Pancreas (tissue), 10 donors: ENCODE measurements around the gene FAM131A. TPM values are rescaled to one million over a fixed set of nuclear protein-coding genes. Genes with fewer than 3 reads are reported as not detected.

Experiments
- ATAC-seq, 4 donors: fragments of 200-7000 bp; cut with Tn5 transposase; one replicate each; pipeline versions ENCODE4 v1.8.0 to v1.9.1; 2020; ENCODE audit warnings: mild to moderate bottlenecking in 4 of 4, moderate library complexity in 4 of 4
- DNase-seq, 6 donors: peaks; one replicate each; pipeline ENCODE4 v3.0.0-alpha.2; 2020
- FAIRE-seq: peaks from 2 replicates; lab custom pipeline; 2012; peaks lifted over from hg19 to GRCh38; lab: Jason Lieb, UNC
- H3K27ac ChIP-seq, 4 donors: fragments of 200-600 bp; sonication (generic); 1 replicate in 3 of 4; 2 replicates in 1 of 4; pipeline versions ENCODE4 v1.5.0 to v1.8.0; 2020
- H3K27me3 ChIP-seq, 4 donors: fragments of 200-600 bp; one replicate each; pipeline ENCODE4 v1.8.0; 2021
- H3K36me3 ChIP-seq, 3 donors: fragments of 200-600 bp; sonication (generic) in 1 of 3; one replicate each; pipeline versions ENCODE4 v1.5.0 to v1.8.0; 2020 to 2021
- H3K4me1 ChIP-seq, 3 donors: fragments of 200-600 bp; one replicate each; pipeline ENCODE4 v1.8.0; 2021
- H3K4me3 ChIP-seq, 4 donors: fragments of 200-600 bp; sonication (generic) in 2 of 4; one replicate each; pipeline versions ENCODE4 v1.5.0 to v1.8.0; 2020 to 2021
- H3K9me3 ChIP-seq, 4 donors: fragments of 200-600 bp; one replicate each; pipeline ENCODE4 v1.8.0; 2021
- CTCF ChIP-seq, 4 donors: fragments of 200-600 bp; sonication (generic) in 3 of 4; IDR thresholded peaks; one replicate each; pipeline versions ENCODE4 v1.5.0 to v1.8.0; 2021; ENCODE audit warnings: antibody characterized with exemption in 4 of 4
- WGBS, 2 donors: extraction: QIAGEN DNeasy Blood & Tissue Kit; methylation state at CpG; one replicate each; pipeline ENCODE4 v1.1.7; 2013; 5-methylcytosine and 5-hydroxymethylcytosine counted together
- intact Hi-C, 3 donors: fragments of 100-400 bp; cut with DNase I; formaldehyde crosslinking; loops; one replicate each; pipeline versions ENCODE4 v1.11.1 to v1.14.2; 2022
- polyA plus RNA-seq, 2 donors: library from polyadenylated mRNA; stranded (reverse); fragments of 200-250 nt; gene quantifications; one replicate each; pipeline ENCODE4 v1.2.3, GENCODE V29; 2013
- total RNA-seq, 6 donors: library from RNA; stranded (reverse); fragmentation: NEBNext Ultra II Directional in 4 of 6; extraction: Animal tissue kit (Norgen Biotek cat#: 25700) in 4 of 6; gene quantifications; one replicate each; pipeline versions ENCODE4 v1.2.1 to v1.2.4, GENCODE V29; 2021 to 2023
- donor health status: healthy with polysubstance abuse.
- donor health status: DM: no; HTN: no; CAD: no; lungs with moderate emphysema.
- donor health status: DM: no; HTN: no; CAD: no.
- donor health status: control.
- donor health status: control.
- donor health status: Bipolar disorder and iron deficiency.
- donor health status: DM: yes; HTN: yes; CAD: no.
- donor health status: DM: no; HTN: no; CAD: no.
- donor health status: DM: no; HTN: no; CAD: no.
- donor health status: DM: yes; HTN: yes; CAD: no.

The FAM131A gene, protein sequence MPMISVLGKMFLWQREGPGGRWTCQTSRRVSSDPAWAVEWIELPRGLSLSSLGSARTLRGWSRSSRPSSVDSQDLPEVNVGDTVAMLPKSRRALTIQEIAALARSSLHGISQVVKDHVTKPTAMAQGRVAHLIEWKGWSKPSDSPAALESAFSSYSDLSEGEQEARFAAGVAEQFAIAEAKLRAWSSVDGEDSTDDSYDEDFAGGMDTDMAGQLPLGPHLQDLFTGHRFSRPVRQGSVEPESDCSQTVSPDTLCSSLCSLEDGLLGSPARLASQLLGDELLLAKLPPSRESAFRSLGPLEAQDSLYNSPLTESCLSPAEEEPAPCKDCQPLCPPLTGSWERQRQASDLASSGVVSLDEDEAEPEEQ
- total RNA-seq (1 to 10 TPM; 4.0 to 7.9 (median 6.4) TPM), polyA plus RNA-seq (10 to 100 TPM; 12.7 to 22.5 TPM)

DNA sequence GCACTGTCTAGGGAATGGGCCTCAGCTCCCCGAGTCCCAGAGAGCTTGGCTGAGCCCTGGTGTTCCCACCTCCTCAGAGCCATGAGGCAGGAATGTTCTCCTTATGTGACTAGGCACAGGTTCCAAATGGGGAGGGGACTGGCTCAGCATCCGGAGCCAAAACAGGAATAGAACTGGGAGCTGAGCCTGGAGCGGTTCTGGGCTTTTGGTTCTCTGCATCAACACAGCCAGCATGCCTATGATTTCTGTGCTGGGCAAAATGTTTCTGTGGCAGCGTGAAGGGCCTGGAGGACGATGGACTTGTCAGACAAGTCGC lies at the start of gene FAM131A:
TSS of gene FAM131A (plus strand) at position 202 of the 316 bp plus-strand sequence. CDS start at position 233, 31 bp downstream.
- DNase-seq (peak in 1 of 6 donors; percentile 31), ATAC-seq (no peak), FAIRE-seq (no peak)
- Histone ChIP-seq H3K27me3 (no peaks in the 10 kb centered on the region), H3K4me3 (peak within 1 kb of the TSS; percentile 51 to 80 (median 60)), H3K4me1 (peaks cover 0 to 11% (median 0%) of the 10 kb centered on the region in 3 donors), H3K27ac (peak within 1 kb of the TSS; percentile 89 to 93 (median 92)), H3K36me3 (peaks cover 0 to 19% (median 12%) of the 10 kb centered on the region in 3 donors), H3K9me3 (no peaks in the 10 kb centered on the region)
- intact Hi-C loops, result no loop called here
- WGBS, 2 donors, result 64 to 73% methylated on average over 6 of the region's 6 CpGs
- no peak for TF ChIP-seq CTCF (IDR thresholded peaks at IDR 0.05)

DNA sequence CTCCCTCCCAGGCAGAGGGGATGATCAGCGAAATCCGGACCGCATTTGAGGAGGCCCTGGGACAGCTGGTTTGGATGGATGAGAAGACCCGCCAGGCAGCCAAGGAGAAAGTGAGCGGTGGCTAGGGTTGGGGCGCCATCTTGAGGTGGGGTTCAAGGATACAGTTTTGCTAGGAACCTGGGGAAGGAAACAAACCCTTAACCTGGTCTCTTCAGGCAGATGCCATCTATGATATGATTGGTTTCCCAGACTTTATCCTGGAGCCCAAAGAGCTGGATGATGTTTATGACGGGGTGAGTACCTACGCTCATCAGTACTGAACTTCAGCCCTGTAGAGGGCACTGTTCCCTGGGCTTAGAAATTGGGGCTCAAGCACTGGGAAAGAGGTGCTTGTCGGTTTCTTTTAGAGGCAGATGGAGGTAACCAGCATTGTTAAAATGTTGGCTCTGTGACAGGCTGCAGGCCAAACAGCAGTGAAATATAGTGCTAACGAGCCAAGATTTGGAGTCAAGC lies 47.9 kb upstream of the FAM131A start:
- H3K4me3 ChIP-seq, result no peak overlapping the region
- DNase-seq (peak in 4 of 6 donors; percentile 59 to 77 (median 70)), ATAC-seq (peak; percentile 32 to 85 (median 72)), FAIRE-seq (no peak)
- no peaks in the 10 kb centered on the region for H3K27me3 ChIP-seq
- intact Hi-C loops, result no loop called here
- peaks cover 0 to 4% (median 0%) of the 10 kb centered on the region in 3 donors for H3K4me1 ChIP-seq
- H3K27ac ChIP-seq, result no peak overlapping the region
- H3K36me3 ChIP-seq, result no peaks in the 10 kb centered on the region
- 10 to 12% methylated on average over 10 of the region's 10 CpGs for WGBS, 2 donors
- no peaks in the 10 kb centered on the region for H3K9me3 ChIP-seq
- peak; percentile 32 to 53 (median 46) for TF ChIP-seq CTCF (IDR thresholded peaks at IDR 0.05)

DNA sequence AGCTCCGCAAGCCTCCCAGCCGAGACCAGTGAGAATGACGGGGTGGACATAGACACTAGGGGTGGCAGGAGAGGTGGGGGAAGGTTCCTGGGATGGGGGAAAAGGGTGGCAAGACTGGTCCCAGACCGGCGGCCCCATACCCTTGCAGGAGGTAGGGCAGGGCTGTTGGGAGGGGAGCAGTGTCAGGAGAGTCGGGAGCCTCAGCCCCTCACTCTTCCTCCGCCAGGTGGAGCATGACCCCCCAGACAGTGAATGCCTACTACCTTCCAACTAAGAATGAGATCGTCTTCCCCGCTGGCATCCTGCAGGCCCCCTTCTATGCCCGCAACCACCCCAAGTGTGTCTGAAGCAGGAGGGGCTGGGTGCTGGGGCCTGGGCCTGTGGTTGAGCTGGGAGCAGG lies 47.1 kb upstream of the FAM131A start:
- H3K4me3 ChIP-seq, result no peak overlapping the region
- TF ChIP-seq CTCF (IDR thresholded peaks at IDR 0.05), result no peak
- no peaks in the 10 kb centered on the region for H3K27me3 ChIP-seq
- H3K9me3 ChIP-seq, result no peaks in the 10 kb centered on the region
- DNase-seq (no peak), FAIRE-seq (no peak), ATAC-seq (no peak)
- peaks cover 0 to 4% (median 0%) of the 10 kb centered on the region in 3 donors for H3K4me1 ChIP-seq
- no peaks in the 10 kb centered on the region for H3K36me3 ChIP-seq
- 77 to 85% methylated on average over 10 of the region's 10 CpGs for WGBS, 2 donors
- H3K27ac ChIP-seq, result no peak overlapping the region
- intact Hi-C loops, result no loop called here

DNA sequence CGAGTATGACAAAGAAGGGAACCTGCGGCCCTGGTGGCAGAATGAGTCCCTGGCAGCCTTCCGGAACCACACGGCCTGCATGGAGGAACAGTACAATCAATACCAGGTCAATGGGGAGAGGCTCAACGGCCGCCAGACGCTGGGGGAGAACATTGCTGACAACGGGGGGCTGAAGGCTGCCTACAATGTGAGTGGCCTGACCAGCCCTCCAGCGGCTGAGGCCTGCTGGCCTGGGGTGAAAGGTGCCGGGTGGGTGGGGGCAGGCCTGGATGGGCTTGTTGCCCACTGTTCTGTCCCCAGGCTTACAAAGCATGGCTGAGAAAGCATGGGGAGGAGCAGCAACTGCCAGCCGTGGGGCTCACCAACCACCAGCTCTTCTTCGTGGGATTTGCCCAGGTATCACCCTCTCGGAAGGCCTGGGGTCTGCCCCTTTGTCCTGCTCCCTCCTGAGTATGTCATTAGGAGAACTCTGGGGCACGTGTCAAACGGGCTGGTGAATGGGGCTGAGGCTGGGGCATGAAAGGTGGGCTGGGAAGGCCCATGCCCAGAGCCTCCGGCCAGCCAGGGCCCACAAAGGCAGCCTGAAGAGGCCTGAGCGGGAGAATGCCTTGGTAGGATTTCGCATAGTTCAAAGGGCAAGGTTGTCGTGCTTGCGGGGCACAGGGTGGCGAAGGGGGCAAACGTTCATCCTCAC lies 46.2 kb upstream of the FAM131A start:
- intact Hi-C loops, result no loop called here
- WGBS, 2 donors, result 84 to 85% methylated on average over 21 to 22 of the region's 22 CpGs

More for the DNA sequence above, 46.2 kb upstream of the FAM131A start:
- Histone ChIP-seq H3K27ac (no peak overlapping the region), H3K36me3 (no peaks in the 10 kb centered on the region), H3K9me3 (no peaks in the 10 kb centered on the region), H3K27me3 (no peaks in the 10 kb centered on the region), H3K4me3 (no peak overlapping the region), H3K4me1 (peaks cover 0 to 4% (median 3%) of the 10 kb centered on the region in 3 donors)
- no peak for FAIRE-seq
- no peak for TF ChIP-seq CTCF (IDR thresholded peaks at IDR 0.05)
- no peak for DNase-seq
- ATAC-seq, result no peak
